Testis (tissue), 3 donors: ENCODE measurements around the gene NEDD9. TPM values are rescaled to one million over a fixed set of nuclear protein-coding genes. Genes with fewer than 3 reads are reported as not detected.

Source experiments
- DNase-seq: peaks from one replicate; pipeline ENCODE4 v3.0.0-alpha.2; 2019
- H3K27ac ChIP-seq, 2 donors: fragments of 200-600 bp; sonication (generic); one replicate each; pipeline ENCODE4 v1.5.1; 2019
- H3K27me3 ChIP-seq: fragments of 200-600 bp; sonication (generic); one replicate; pipeline ENCODE4 v1.5.1; 2019
- H3K36me3 ChIP-seq: fragments of 200-600 bp; sonication (generic); one replicate; pipeline ENCODE4 v1.5.1; 2017; ENCODE audit warnings: low read depth; ENCODE audit errors: missing control alignments
- H3K4me1 ChIP-seq: fragments of 200-600 bp; sonication (generic); one replicate; pipeline ENCODE4 v1.5.1; 2019
- H3K4me3 ChIP-seq, 2 donors: fragments of 200-600 bp; sonication (generic); one replicate each; pipeline ENCODE4 v1.5.1; 2017 to 2019
- H3K9me3 ChIP-seq: fragments of 200-600 bp; sonication (generic); one replicate; pipeline ENCODE4 v1.5.1; 2017
- POLR2A ChIP-seq: fragments of 450-650 bp; IDR thresholded peaks from one replicate; pipeline ENCODE4 v1.6.1; 2017; ENCODE audit warnings: antibody characterized with exemption, mild to moderate bottlenecking, moderate library complexity
- WGBS, 2 donors: methylation state at CpG; one replicate each; pipeline ENCODE4 v1.1.5; 2018; 5-methylcytosine and 5-hydroxymethylcytosine counted together
- intact Hi-C: fragments of 100-400 bp; cut with DNase I; formaldehyde crosslinking; loops from one replicate; pipeline ENCODE4 v1.15.1; 2023; ENCODE audit warnings: low total_unique reads
- polyA plus RNA-seq: library from polyadenylated mRNA; stranded (reverse); fragments of 350-450 nt; fragmentation: Illumina TruSeq; extraction: RNeasy Lipid Tissue Mini Kit (QIAGEN cat#74804); gene quantifications from one replicate; pipeline ENCODE4 v1.2.3, GENCODE V29; 2014; ENCODE audit warnings: low read depth, low replicate concordance; ENCODE audit not compliant: insufficient read depth
- total RNA-seq, 2 donors: library from RNA; depleted of rRNA; stranded (reverse); fragments of >200 nt; gene quantifications; one replicate each; pipeline ENCODE4 v1.2.3, GENCODE V29; 2016
- TF ChIP-seq, protein P1 (sequence below), 3 experiments: fragments of 450-650 bp in 2 of 3; fragments of 200-600 bp in 1 of 3; sonication (generic) in 1 of 3; IDR thresholded peaks; one replicate each; pipeline ENCODE4 v1.5.1; 2016 to 2019; ENCODE audit warnings: antibody characterized with exemption in 3 of 3, mild to moderate bottlenecking in 2 of 3, moderate library complexity in 1 of 3

NEDD9 gene
- total and polyA plus RNA-seq, 3 donors from 2014 or later = 21.0 to 67.0 (median 31.8) TPM

DNA sequence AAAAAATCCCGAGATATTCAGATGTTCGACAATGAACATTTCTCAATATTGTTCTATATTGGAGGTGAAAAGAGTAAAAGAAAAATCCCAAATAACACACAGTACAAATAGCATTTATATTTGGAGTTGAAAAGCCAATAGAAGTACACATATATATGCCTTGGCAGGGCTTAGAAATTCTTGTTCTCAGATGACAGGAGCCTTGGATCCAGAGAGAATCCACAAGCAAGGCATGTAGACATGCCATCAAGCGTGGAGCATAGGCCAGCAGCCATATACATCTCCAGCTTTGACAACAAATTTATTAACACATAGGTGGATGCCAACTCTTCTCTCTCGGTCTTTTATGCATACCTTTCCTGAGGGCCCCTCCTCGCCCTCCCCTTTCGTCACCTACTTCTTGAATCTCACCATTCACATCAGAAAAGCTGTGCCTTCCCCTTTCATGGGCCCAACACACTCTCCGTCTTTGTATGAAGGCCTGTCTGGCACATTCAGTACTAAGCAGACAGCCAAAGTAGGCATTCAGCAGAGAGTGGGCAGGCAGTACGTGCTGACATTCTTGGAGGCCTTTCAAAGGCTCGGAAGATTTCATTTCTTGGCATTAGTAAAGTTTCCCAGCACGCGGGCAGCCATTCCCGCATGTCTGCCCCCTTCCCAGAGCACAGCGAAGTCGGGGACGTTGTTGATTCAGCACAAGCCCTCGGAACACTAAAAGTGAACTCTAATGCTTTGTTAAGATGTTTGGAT is 18.2 kb downstream of the NEDD9 start:
- TF ChIP-seq POLR2A = no peak
- TF ChIP-seq, protein P1, sequence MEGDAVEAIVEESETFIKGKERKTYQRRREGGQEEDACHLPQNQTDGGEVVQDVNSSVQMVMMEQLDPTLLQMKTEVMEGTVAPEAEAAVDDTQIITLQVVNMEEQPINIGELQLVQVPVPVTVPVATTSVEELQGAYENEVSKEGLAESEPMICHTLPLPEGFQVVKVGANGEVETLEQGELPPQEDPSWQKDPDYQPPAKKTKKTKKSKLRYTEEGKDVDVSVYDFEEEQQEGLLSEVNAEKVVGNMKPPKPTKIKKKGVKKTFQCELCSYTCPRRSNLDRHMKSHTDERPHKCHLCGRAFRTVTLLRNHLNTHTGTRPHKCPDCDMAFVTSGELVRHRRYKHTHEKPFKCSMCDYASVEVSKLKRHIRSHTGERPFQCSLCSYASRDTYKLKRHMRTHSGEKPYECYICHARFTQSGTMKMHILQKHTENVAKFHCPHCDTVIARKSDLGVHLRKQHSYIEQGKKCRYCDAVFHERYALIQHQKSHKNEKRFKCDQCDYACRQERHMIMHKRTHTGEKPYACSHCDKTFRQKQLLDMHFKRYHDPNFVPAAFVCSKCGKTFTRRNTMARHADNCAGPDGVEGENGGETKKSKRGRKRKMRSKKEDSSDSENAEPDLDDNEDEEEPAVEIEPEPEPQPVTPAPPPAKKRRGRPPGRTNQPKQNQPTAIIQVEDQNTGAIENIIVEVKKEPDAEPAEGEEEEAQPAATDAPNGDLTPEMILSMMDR (IDR thresholded peaks at IDR 0.05) = no peak
- peak; percentile 58 for DNase-seq
- Histone ChIP-seq H3K27ac (peak overlapping the region; percentile 35 to 67), H3K4me3 (no peak overlapping the region), H3K9me3 (no peaks in the 10 kb centered on the region), H3K36me3 (no peaks in the 10 kb centered on the region), H3K4me1 (peaks cover 60% of the 10 kb centered on the region), H3K27me3 (no peaks in the 10 kb centered on the region)
- intact Hi-C loops = no loop called here
- WGBS, 2 donors = 62 to 70% methylated on average over 16 of the region's 16 CpGs

DNA sequence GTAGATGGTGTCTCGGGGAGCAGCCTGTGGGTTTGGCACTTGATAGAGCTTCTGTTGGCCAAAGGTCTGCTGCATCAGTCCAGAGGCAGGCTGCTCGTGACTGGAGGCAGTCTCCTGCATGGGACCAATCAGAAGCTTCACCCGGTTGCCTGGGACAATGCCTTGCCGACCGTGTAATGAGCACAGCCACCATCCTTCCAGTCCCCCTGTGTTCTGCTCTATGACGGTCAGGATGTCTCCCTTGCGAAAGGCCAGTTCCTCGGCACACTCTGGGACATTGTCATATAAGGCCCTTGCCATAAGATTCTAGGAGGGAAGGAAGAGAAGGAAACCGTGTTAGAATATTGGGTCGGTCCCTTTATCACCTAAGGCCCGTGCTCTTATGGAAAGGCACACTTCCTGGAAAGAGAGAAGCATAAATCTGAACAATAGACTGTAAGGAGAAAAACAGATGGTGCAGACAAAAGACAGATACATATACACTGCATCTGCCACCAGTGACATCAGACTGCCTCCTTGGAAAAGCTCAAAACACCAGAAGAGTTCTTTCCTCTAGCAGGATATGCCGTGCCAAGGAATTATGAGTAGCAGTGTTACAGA is 18.9 kb downstream of the NEDD9 start:
- no peaks in the 10 kb centered on the region for H3K36me3 ChIP-seq
- H3K27ac ChIP-seq = peak overlapping the region; percentile 35 to 67
- 79 to 83% methylated on average over 11 to 12 of the region's 12 CpGs for WGBS, 2 donors
- H3K4me1 ChIP-seq = peaks cover 58% of the 10 kb centered on the region
- intact Hi-C loops = no loop called here
- no peaks in the 10 kb centered on the region for H3K9me3 ChIP-seq
- TF ChIP-seq, protein P1 (IDR thresholded peaks at IDR 0.05) = no peak
- TF ChIP-seq POLR2A = no peak
- H3K4me3 ChIP-seq = no peak overlapping the region
- H3K27me3 ChIP-seq = no peaks in the 10 kb centered on the region
- no peak for DNase-seq

DNA sequence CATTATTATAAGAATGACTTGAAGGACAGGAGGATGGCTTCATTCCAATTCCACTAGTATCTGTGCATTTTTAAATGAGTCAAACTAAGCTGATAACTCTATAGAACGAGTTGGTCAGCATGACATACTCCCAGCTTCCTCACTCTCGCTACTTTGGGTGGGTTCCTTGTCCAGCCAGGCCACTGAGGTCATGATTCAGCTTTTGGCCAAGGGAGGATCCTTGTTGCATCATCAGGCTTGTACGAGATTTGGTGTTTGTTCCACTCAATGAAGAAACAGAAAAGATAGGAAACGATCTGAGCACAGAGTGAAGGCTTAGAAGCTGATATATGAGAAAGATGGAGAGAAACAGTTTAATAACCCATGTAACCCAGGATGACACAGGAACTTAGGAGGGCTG is 19.8 kb downstream of the NEDD9 start:
- H3K36me3 ChIP-seq = no peaks in the 10 kb centered on the region
- H3K4me1 ChIP-seq = peaks cover 52% of the 10 kb centered on the region
- H3K27ac ChIP-seq = peak overlapping the region in 1 of 2 donors; percentile 67
- H3K4me3 ChIP-seq = no peak overlapping the region
- intact Hi-C loops = no loop called here
- no peaks in the 10 kb centered on the region for H3K9me3 ChIP-seq
- H3K27me3 ChIP-seq = no peaks in the 10 kb centered on the region
- TF ChIP-seq POLR2A = no peak
- TF ChIP-seq, protein P1 (IDR thresholded peaks at IDR 0.05) = no peak
- 41 to 45% methylated on average over 4 of the region's 4 CpGs for WGBS, 2 donors
- no peak for DNase-seq

DNA sequence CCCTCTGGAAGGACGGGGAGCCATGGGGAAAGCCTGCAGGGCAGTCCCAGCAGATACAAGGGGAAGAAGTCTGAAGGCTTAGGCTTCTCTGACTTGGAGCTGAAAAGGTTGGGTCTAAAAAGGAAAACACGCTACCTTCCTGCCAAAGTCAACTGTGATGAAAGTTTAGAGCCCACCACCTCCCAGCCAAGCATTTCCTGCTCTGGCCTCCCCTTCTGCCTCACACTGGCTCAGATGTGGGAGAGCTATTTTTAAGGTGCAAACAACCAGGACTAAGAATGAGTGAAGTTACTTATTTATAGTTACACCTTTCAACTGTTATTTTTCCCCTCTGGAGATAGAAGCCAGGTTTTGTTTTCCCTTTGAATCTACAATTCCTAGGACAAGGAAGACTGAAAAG is 21.2 kb downstream of the NEDD9 start:
- intact Hi-C loops = no loop called here
- no peaks in the 10 kb centered on the region for H3K9me3 ChIP-seq

More for the DNA sequence above, 21.2 kb downstream of the NEDD9 start:
- no peak for DNase-seq
- no peak for TF ChIP-seq POLR2A
- TF ChIP-seq, protein P1 (IDR thresholded peaks at IDR 0.05) = no peak
- peak overlapping the region; percentile 22 to 39 for H3K27ac ChIP-seq
- no peaks in the 10 kb centered on the region for H3K36me3 ChIP-seq
- WGBS, 2 donors = 75 to 79% methylated on average over 2 of the region's 2 CpGs
- H3K4me3 ChIP-seq = no peak overlapping the region
- peaks cover 49% of the 10 kb centered on the region for H3K4me1 ChIP-seq
- no peaks in the 10 kb centered on the region for H3K27me3 ChIP-seq
